Measurements from ENCODE around the gene OSR1. TPM values are rescaled to one million over a fixed set of nuclear protein-coding genes. Genes with fewer than 3 reads are reported as not detected.
A peak's percentile ranks its signal among the peaks of the same experiment; 100 is the strongest.

The OSR1 gene
- total RNA-seq, 1 experiment from 2014 or later: 6.9 TPM

DNA sequence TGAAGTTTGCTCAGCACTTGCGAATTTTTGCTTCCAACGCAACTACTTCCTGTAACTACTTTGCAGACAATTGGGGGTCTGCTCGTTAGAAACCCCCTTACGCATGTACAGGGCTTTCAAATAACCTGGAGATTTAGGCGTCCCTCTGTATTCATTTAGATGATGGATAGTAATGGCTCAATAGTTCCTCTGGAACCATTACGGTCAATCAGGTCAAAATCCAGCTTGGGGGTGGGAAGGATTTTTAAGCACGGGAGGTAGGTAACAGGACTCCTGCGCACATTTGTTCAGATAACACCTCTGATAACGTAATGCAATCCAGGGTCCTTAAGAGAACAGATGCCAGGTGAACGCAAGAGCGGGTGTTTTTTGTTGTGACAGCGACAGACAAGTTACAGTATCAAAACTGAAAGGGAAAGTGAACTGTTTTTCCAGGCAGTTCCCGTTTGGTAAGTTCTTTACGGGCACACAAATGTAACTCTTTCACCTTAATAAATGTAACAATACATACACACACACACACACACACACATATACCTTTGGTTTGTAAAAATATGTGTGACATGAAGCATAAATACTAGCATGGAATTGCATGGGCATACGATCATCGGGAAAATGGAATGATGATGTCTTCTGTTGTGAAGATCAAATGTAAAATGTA, 3.8 kb upstream of the OSR1 start:
- Histone ChIP-seq H4K20me1 (ENCODE audit: insufficient read depth) (no peaks in the 10 kb centered on the region), H3K4me3 (peak overlapping the region; percentile 72), H3K4me2 (peak overlapping the region; percentile 81), H3K9me3 (ENCODE audit: insufficient read depth, low read depth) (no peaks in the 10 kb centered on the region), H3K27me3 (ENCODE audit: insufficient read depth, low read depth) (no peaks in the 10 kb centered on the region), H3K27ac (peak overlapping the region; percentile 24), H3K36me3 (ENCODE audit: low read depth) (no peaks in the 10 kb centered on the region), H3K9me2 (ENCODE audit: insufficient read depth) (no peaks in the 10 kb centered on the region), H2AFZ (peak overlapping the region; percentile 81), H3K79me2 (ENCODE audit: low read depth) (peaks cover 4% of the 10 kb centered on the region; the same call in 1 of the 2 replicates), H3K4me1 (replicated peaks; ENCODE audit: insufficient read depth) (peaks cover 7% of the 10 kb centered on the region; the same call in 1 of the 2 replicates), H3F3A (ENCODE audit: insufficient read depth, low read depth) (peaks cover 15% of the 10 kb centered on the region; the same call in 1 of the 2 replicates)
- DNase-seq: peak; percentile 27 to 43
- POLR2A ChIA-PET (ENCODE audit: unreplicated experiment): interaction anchor here (0.6 kb wide), 1 partner anchor 221 kb away, joined by 7 read pairs; no protein-coding TSS in a partner anchor
- intact Hi-C loops (cut with micrococcal nuclease; ENCODE audit: unreplicated experiment): loop anchor here (1.0 to 10.0 kb wide), 11 partner anchors 175 to 927 kb away; partner anchors contain the start of gene RDH14
- CTCF ChIA-PET: interaction anchor here (0.6 to 0.7 kb wide), 2 partner anchors 503 to 590 kb away, joined by 3 to 5 read pairs; no protein-coding TSS in a partner anchor
- TF ChIP-seq CTCF (conservative IDR thresholded peaks at IDR 0.05) (no peak), EZH2 (IDR thresholded peaks at IDR 0.05; ENCODE audit: low read depth) (no peak)
- no TSS peak for BruUV-seq (replicated peaks)

DNA sequence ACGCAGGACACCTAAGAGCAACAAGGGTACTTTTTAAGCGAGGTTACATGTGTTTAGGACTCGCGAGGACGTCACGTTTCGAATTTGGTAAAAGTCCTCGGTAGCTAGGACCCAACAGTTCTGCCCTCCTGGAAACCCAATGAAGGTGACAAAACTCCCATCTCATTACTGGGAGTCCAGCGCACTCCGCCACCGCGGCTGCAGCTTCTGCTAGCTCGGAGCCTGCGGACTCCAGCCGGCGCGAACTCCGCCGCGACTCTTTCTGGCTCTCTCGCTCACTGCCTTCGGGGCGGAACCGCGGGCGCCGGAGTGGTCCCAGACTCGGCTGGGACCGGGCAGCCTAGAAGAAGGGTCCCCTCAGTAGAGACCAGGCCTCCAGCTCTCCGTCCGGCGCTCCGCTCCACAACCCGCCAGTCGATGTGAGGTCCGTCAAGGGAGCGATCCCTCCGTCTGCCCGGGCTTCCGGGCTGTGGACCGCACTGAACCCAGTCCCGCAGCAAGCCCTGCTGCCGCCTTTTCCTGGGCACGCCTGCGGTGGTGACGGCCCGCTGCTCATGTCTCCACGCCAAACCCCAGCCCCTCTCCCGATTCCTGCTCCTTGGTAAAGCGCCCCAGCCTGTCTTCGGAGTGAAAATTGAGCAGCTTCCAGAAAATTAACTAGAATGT, 3.0 kb upstream of the OSR1 start:
- no peak overlapping the region for H3K27ac ChIP-seq
- no peaks in the 10 kb centered on the region for H3K27me3 ChIP-seq (ENCODE audit: insufficient read depth, low read depth)
- H3K9me3 ChIP-seq (ENCODE audit: insufficient read depth, low read depth): no peaks in the 10 kb centered on the region
- no TSS peak for BruUV-seq (replicated peaks)
- POLR2A ChIA-PET (ENCODE audit: unreplicated experiment): interaction anchor here (0.6 kb wide), 1 partner anchor 10 kb away, joined by 7 read pairs; no protein-coding TSS in a partner anchor
- H4K20me1 ChIP-seq (ENCODE audit: insufficient read depth): no peaks in the 10 kb centered on the region
- H3K9me2 ChIP-seq (ENCODE audit: insufficient read depth): no peaks in the 10 kb centered on the region
- no peak for TF ChIP-seq EZH2 (IDR thresholded peaks at IDR 0.05; ENCODE audit: low read depth)
- TF ChIP-seq CTCF (conservative IDR thresholded peaks at IDR 0.05): no peak
- no peaks in the 10 kb centered on the region for H3K36me3 ChIP-seq (ENCODE audit: low read depth)
- H3K4me2 ChIP-seq: peak overlapping the region; percentile 81
- CTCF ChIA-PET: interaction anchor here (0.6 kb wide), 1 partner anchor 589 kb away, joined by 3 read pairs; no protein-coding TSS in a partner anchor
- H3F3A ChIP-seq (ENCODE audit: insufficient read depth, low read depth): peaks cover 15% of the 10 kb centered on the region; the same call in 1 of the 2 replicates
- intact Hi-C loops (cut with micrococcal nuclease; ENCODE audit: unreplicated experiment): loop anchor here (5.0 to 10.0 kb wide), 4 partner anchors 176 to 799 kb away; partner anchors contain the start of gene RDH14
- peaks cover 13% of the 10 kb centered on the region; the same call in 1 of the 2 replicates for H3K4me1 ChIP-seq (replicated peaks; ENCODE audit: insufficient read depth)
- no peak overlapping the region for H2AFZ ChIP-seq
- H3K4me3 ChIP-seq: no peak overlapping the region; the same call in 1 of the 2 replicates
- no peak for DNase-seq
- peaks cover 11% of the 10 kb centered on the region for H3K79me2 ChIP-seq (ENCODE audit: low read depth)

- Histone ChIP-seq H3K79me2 (ENCODE audit: low read depth) (peaks cover 16% of the 10 kb centered on the region), H3F3A (ENCODE audit: insufficient read depth, low read depth) (peaks cover 15% of the 10 kb centered on the region; the same call in 1 of the 2 replicates), H3K4me1 (replicated peaks; ENCODE audit: insufficient read depth) (peaks cover 13% of the 10 kb centered on the region; the same call in 1 of the 2 replicates), H4K20me1 (ENCODE audit: insufficient read depth) (no peaks in the 10 kb centered on the region), H2AFZ (no peak overlapping the region), H3K4me2 (no peak overlapping the region), H3K9me3 (ENCODE audit: insufficient read depth, low read depth) (no peaks in the 10 kb centered on the region), H3K4me3 (no peak overlapping the region), H3K27ac (no peak overlapping the region), H3K9me2 (ENCODE audit: insufficient read depth) (no peaks in the 10 kb centered on the region), H3K36me3 (ENCODE audit: low read depth) (no peaks in the 10 kb centered on the region), H3K27me3 (ENCODE audit: insufficient read depth, low read depth) (no peaks in the 10 kb centered on the region)
- no TSS peak for BruUV-seq (replicated peaks)
- CTCF ChIA-PET: no interaction called here
- intact Hi-C loops (cut with micrococcal nuclease; ENCODE audit: unreplicated experiment): loop anchor here (5.0 to 10.0 kb wide), 4 partner anchors 176 to 799 kb away; partner anchors contain the start of gene RDH14
- TF ChIP-seq CTCF (conservative IDR thresholded peaks at IDR 0.05) (no peak), EZH2 (IDR thresholded peaks at IDR 0.05; ENCODE audit: low read depth) (no peak)
- POLR2A ChIA-PET (ENCODE audit: unreplicated experiment): interaction anchor here (0.6 kb wide), 1 partner anchor 9 kb away, joined by 7 read pairs; no protein-coding TSS in a partner anchor
- DNase-seq: no peak
Observed at GRCh38 chr2:19360966-19361321, 2.5 kb upstream of the OSR1 start.
